ENCODE data around the gene TPTE2.
"Not testable (repeated sequence)": the region's sequence is repeated elsewhere in the genome, so short reads cannot be mapped to it uniquely, and the experiment has no call there.

The TPTE2 gene

DNA sequence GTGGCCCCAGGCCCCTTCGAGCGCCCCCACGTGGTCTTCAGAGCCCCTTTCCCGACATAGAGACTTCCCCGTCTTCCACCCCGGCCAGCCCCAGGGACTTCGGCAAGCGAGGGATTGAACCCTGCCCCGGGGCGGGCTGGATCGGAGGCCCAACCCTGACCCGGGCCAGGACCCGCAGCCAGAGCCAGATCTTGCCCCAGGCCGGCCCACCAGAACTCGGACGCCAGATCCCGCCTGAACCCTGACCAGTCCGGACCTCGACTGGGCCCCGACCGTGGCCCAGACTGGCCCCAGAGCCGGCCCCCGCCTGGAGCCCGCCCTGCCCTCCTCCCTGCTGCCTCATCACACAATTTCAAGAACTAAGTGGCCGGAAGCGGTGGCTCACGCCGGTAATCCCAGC is 253 bp upstream of the TPTE2 start:
- no peak for DNase-seq

DNA sequence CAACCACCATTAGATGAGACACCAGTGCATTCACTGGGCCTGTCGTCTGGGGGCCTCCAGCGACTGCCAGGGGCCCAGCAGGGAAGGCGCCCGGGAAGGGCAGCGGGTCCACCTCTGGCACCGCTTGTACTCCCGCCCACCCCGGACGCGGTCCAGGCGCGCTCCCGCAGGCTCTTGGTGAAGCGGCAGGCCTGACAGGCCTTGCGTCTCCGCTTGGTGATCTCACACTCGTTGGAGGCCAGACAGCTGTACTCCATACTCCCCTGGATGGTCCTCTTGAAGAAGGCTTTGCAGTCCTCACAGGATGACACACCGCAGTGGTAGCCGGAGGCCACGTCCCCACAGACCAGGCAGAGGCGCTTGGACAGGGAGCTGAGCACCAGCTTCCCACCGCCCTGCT is 660 bp downstream of the TPTE2 start:
- DNase-seq: not testable (repeated sequence)

DNA sequence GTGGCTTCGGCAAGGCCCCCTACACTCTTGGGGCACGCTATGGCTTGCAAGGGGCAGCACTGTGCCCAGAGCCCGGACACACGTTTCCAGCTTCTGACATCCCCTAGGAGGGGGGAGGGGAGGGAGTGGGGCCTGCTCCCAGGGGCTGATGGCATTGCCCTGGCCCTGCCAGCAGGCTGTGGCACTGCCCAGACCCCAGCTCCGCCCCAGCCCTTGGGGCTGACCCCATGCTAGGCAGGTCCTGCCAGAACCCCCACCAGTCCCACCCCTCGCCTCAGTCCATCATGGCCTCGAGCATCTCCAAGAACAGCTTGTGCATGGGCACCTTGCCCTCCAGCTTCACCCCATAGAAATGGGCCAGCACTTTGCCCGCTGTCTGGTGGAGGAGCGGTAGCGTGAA is 1.6 kb downstream of the TPTE2 start:
- not testable (repeated sequence) for DNase-seq

DNA sequence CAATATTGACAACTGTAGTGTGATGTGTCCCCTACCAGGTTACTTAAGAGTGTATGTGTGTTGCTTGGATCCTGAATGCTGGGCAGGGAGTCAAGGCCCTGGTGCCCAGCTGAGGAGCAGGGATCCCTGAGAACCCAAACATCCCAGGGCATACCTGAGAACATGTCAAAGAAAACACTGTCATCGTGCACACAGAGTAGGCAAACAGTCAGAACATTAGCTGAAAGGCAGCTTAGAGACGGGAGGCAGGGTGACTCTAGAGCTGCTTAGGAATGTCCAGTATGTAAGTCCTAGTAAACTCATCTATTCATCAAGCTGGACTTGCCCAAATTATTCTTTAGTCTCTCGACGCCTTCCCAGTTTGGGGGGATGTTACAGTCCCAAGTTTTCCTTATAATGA is 4.0 kb downstream of the TPTE2 start:
- DNase-seq: not testable (repeated sequence)

DNA sequence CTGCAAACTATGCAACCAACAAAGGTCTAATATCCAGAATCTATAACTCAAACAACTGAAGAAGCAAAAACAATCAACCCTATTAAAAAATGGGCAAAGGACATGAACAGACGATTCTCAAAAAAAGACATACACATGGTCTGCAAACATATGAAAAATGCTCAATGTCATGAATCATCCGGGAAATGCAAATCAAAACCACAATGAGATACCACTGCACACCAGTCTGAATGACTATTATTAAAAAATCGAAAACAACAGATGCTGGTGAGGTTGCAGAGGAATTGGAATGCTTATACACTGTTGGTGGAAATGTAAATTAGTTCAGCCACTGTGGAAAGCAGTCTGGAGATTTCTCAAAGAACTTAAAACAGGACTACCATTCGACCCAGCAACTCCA is 12.1 kb downstream of the TPTE2 start:
- DNase-seq: not testable (repeated sequence)

DNA sequence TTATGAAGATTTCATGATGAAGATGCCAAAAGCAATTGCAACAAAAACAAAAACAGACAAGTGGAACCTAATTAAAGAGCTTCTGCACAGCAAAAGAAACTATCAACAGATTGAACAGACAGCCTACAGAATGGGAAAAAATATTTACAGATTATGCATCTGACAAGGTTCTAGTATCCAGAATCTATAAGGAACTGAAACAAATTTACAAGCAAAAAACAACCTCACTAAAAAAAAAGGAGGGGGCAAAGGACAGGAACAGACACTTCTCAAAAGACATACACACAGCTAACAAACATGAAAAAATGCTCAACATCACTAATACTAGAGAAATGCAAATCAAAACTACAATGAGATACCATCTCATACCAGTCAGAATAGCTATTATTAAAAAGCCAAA is 35.7 kb downstream of the TPTE2 start:
- DNase-seq: not testable (repeated sequence)

DNA sequence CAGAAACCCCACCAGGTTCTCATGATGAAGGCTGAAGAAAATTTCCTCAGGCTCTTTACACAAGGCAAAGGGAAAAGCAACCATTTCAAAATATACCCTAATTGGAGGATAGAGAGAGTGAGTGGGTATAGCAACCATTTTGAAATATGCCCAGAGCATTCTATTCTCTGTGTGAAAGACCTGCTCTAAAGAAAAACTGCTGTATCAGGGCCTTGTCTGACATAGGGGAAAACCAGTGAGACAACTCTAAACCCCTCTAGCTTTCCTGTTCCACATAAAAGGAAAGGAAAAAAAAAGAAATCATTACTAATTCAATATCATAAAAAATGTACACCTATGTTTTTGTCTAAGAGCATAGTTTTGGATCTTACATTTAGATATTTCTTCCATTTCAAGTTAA is 42.3 kb downstream of the TPTE2 start:
- no peak for DNase-seq

DNA sequence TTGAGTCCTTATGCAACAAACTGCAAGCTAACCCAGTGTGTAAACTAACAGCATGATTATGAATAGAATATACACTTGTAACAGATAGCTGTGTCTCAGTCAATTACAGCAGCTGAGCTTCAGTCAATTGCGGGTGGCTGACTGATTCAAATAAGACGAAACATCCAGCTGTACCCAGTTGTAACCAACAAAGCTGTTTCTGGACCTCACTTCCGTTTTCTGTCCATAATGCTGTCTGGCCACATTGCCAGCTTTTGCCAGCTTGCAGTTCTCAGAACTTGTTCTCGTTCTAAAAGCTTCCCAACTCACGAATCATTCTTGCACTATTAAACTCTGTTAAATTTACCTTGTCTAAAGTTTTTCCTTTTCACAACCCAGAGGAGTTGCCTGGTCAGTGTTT is 53.7 kb downstream of the TPTE2 start:
- not testable (repeated sequence) for DNase-seq

DNA sequence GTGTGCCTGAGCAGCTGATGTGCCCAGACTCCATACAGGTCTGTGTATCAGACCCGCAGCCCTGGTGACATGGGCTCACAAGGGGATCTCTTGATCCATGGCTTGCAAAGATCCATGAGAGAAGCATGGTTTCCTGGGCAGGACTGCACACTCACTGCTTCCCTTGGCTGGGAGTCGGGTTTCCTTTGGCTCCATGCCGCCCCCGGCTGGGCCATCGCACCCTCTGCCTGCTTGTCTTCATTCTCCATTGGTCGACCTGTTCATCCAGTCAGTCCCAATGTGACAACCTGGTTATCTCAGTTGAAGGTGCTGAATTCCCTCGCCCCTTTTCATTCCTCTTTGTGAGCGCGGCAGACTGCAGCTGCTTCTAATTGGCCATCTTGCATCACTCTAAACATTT is 101.2 kb downstream of the TPTE2 start:
- not testable (repeated sequence) for DNase-seq

DNA sequence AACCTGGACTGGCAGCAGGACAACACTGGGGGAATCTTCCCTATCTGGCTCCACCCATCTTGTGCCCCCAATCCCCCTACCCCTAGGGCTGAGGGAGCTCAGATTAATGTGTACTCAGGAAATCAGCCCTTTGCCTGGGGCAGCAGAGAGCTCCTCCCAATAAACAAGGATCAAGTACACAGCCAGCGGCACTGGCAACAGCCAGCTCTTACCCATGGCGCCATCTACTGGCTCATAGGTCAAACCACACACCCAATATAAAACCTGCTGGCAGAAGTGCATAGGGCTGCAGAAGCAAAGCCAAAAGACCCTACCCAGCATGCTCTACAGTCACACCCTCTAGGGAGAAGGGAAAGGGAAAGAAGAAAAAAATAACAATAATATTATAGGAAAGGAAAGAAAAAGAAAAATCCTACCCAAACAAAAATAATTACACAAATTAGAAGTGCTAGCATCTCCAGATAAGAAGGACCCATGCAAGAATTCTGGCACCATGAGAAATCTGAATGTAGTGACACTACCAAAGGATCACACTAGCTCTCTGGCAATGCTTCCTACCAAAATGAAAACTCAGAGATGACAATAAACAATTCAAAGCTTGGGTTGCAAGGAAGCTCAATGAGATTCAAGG is 122.2 kb downstream of the TPTE2 start:
- not testable (repeated sequence) for DNase-seq

DNA sequence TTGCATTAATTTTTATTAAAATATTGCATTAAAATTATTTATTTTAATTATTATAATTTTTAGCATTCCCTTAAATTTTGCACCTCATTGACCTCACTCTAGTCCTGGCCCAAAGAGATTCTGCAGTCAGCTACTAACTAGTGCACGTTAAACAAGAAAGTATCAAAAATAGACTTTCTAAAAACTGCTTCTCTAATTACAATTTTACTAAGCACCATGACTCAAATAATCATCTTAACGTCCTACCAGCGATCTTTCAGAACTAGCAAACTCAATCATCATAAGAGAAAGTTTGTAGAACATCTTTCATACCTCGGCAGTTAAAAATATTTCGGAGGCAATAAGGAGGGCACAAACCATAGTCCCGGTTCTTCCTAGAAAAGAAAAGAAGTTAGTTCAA is 123.6 kb downstream of the TPTE2 start:
- not testable (repeated sequence) for DNase-seq

DNA sequence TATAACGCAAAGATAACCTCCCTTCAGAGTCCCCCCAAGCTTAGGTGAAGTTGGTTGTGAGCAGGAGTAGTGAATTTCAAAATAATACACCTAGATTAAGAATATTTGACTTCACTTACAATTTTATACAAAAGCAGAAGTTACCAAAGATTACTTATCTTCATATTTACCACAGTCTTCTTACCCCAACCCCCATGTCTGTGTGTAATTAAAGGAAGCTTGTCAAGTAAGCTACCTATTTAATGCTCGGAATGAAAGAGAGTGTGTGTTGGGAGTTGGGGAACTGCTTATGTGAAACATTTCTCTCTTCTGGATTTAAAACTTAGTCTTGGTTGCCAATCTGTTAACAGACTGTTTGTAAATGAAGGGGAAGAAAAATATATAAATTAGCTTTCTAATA is 139.1 kb downstream of the TPTE2 start:
- DNase-seq: not testable (repeated sequence)

DNA sequence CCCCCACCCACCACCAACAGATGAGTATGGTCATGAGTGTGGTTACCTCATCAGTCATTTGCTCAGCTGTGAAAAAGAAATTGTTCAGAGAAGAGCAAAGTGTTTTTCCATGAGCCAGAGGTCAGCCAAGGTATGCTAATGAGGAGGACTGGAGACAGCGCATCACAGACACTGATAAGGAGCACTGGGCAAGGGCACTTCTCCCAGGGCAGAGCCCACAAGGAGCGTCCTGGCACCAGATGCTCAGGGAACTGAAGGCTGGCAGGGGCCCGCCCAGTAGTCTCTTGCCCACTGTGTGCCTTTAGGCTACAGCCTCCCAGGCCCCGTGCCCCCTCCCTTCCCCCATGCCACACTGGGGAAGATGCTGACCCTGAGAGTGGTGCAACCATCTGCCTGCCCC is 148.8 kb downstream of the TPTE2 start:
- not testable (repeated sequence) for DNase-seq

DNA sequence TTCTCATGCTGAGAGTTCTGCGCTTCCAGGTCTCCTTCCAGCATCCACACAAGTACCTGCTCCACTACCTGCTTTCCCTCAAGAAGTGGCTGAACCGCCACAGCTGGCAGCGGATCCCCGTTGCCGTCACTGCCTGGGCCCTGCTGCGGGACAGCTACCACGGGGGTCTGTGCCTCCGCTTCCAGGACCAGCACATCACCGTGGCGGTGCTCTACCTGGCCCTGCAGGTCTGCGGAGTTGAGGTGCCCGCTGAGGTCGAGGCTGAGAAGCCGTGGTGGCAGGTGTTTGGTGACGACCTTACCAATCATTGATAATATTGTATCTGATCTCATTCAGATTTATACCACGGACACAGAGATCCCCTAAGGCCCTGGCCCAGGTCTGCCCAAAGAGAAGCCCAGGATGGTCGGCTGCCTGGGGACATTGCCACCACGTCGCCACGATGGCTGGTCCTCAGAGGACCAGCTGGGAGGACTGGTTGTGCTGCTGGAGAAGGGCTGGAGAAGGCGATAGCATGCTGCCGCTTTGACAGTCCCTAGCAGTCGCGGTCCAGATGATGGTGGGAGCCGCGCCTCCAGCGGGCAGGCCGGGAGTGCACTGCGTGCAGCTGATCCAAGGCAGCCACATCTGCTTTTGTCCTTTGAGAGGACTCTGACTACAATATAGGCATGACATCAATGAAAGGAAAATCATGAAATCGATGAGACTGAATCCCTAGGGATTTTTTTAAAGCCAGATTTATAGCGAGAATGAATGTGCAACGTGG is 178.4 kb downstream of the TPTE2 start:
- not testable (repeated sequence) for DNase-seq

DNA sequence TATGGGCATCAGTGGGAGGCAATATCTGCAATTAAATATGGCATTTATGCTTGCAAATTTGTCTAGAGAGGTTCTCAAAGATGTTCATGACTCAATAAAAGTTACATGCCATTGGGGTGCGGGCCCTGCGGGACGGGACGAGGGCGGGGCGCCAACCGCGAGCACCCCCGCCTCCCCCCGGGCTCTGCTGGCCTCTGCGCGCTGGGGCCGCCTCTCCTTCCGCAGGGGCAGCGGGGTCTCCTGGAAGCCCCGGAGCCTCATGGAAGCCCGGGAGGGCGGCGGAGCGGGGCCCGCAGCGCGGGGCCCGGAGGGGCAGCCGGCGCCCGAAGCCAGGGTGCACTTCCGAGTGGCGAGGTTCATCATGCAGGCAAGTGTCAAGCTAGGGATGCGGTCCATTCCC is 179.2 kb downstream of the TPTE2 start:
- no peak for DNase-seq
